CD14-positive monocyte (primary cell): ENCODE measurements around the gene CES1. TPM values are rescaled to one million over a fixed set of nuclear protein-coding genes. Genes with fewer than 3 reads are reported as not detected.
"Not testable (repeated sequence)": the region's sequence is repeated elsewhere in the genome, so short reads cannot be mapped to it uniquely, and the experiment has no call there.

Experiments used
- DNase-seq, 3 donors: peaks; one replicate each; pipeline ENCODE4 v3.0.0-alpha.2; 2011 to 2022
- H2AFZ ChIP-seq: 2 replicates; pipeline ENCODE4 v1.6.0; 2012; ENCODE audit warnings: mild to moderate bottlenecking, low read depth, low read length, inconsistent platforms; ENCODE audit not compliant: insufficient read depth, poor library complexity, severe bottlenecking
- H3K27ac ChIP-seq, 2 donors: 1 replicate in 1 of 2; 2 replicates in 1 of 2; pipeline ENCODE4 v1.5.1; 2012 to 2013; ENCODE audit warnings: low read length in 2 of 2, control low read depth in 1 of 2, inconsistent platforms in 1 of 2, low read depth in 1 of 2, mild to moderate bottlenecking in 1 of 2
- H3K27me3 ChIP-seq, 2 donors: one replicate each; pipeline versions ENCODE4 v1.6.0 to v1.6.1; 2011 to 2013; ENCODE audit warnings: low read length in 2 of 2; ENCODE audit not compliant: control insufficient read depth in 2 of 2, insufficient read depth in 2 of 2
- H3K36me3 ChIP-seq, 2 donors: replicated peaks in 1 of 2; 1 replicate in 1 of 2; 2 replicates in 1 of 2; pipeline versions ENCODE4 v1.5.1 to v1.6.1; 2012 to 2013; ENCODE audit warnings: low read length in 2 of 2, control low read depth in 1 of 2, inconsistent platforms in 1 of 2, mild to moderate bottlenecking in 1 of 2; ENCODE audit not compliant: insufficient read depth in 2 of 2, control insufficient read depth in 1 of 2
- H3K4me1 ChIP-seq, 2 donors: 1 replicate in 1 of 2; 2 replicates in 1 of 2; pipeline versions ENCODE4 v1.5.1 to v1.6.1; 2012 to 2013; ENCODE audit warnings: low read length in 2 of 2, control low read depth in 1 of 2, inconsistent platforms in 1 of 2, mild to moderate bottlenecking in 1 of 2, moderate library complexity in 1 of 2; ENCODE audit not compliant: insufficient read depth in 2 of 2, control insufficient read depth in 1 of 2
- H3K4me2 ChIP-seq: replicated peaks from 2 replicates; pipeline ENCODE3; 2012; ENCODE audit warnings: low read length, moderate library complexity, mild to moderate bottlenecking; ENCODE audit not compliant: poor library complexity, severe bottlenecking; ENCODE audit errors: extremely low read depth
- H3K4me3 ChIP-seq, 3 experiments: fragments of 200-600 bp in 1 of 3; sonication (generic) in 1 of 3; replicated peaks in 1 of 3; 1 replicate in 2 of 3; 2 replicates in 1 of 3; pipeline ENCODE4 v1.5.1; 2011 to 2013; ENCODE audit warnings: low read length in 3 of 3, mild to moderate bottlenecking in 3 of 3, control low read depth in 2 of 3, low read depth in 2 of 3, inconsistent platforms in 1 of 3, moderate library complexity in 1 of 3
- H3K79me2 ChIP-seq: 2 replicates; pipeline ENCODE4 v1.6.0; 2012; ENCODE audit warnings: mild to moderate bottlenecking, control low read depth, inconsistent platforms, low read length, moderate library complexity; ENCODE audit not compliant: insufficient read depth
- H3K9ac ChIP-seq: 2 replicates; pipeline ENCODE4 v1.6.0; 2017; ENCODE audit warnings: low read length, mild to moderate bottlenecking; ENCODE audit not compliant: insufficient read depth, poor library complexity, severe bottlenecking
- H3K9me3 ChIP-seq, 2 donors: replicated peaks in 1 of 2; 1 replicate in 1 of 2; 2 replicates in 1 of 2; pipeline versions ENCODE4 v1.5.1 to v1.6.1; 2012 to 2013; ENCODE audit warnings: low read length in 2 of 2, control low read depth in 1 of 2; ENCODE audit not compliant: control insufficient read depth in 1 of 2, insufficient read depth in 1 of 2
- H4K20me1 ChIP-seq: 2 replicates; pipeline ENCODE4 v1.6.0; 2012; ENCODE audit warnings: mild to moderate bottlenecking, low read length, control low read depth, moderate library complexity; ENCODE audit not compliant: insufficient read depth
- H3K27ac Mint-ChIP-seq, 7 donors: one replicate each; pipeline ENCODE4 v1.8.0; 2020; ENCODE audit warnings: mild to moderate bottlenecking in 7 of 7, mixed read lengths in 7 of 7, moderate library complexity in 6 of 7, inconsistent platforms in 2 of 7
- H3K27me3 Mint-ChIP-seq, 3 donors: one replicate each; pipeline ENCODE4 v1.8.0; 2021 to 2022; ENCODE audit warnings: low read depth in 3 of 3, mild to moderate bottlenecking in 3 of 3, mixed read lengths in 3 of 3, moderate library complexity in 3 of 3, inconsistent platforms in 1 of 3
- H3K36me3 Mint-ChIP-seq, 2 donors: one replicate each; pipeline ENCODE4 v1.8.0; 2020; ENCODE audit warnings: mixed read lengths in 2 of 2, inconsistent platforms in 1 of 2, mild to moderate bottlenecking in 1 of 2
- H3K4me1 Mint-ChIP-seq: one replicate; pipeline ENCODE4 v1.8.0; 2020; ENCODE audit warnings: mild to moderate bottlenecking, mixed read lengths
- H3K4me3 Mint-ChIP-seq, 2 donors: one replicate each; pipeline ENCODE4 v1.8.0; 2020; ENCODE audit warnings: mild to moderate bottlenecking in 2 of 2, mixed read lengths in 2 of 2, moderate library complexity in 1 of 2
- H3K9me3 Mint-ChIP-seq, 7 donors: one replicate each; pipeline ENCODE4 v1.8.0; 2020 to 2022; ENCODE audit warnings: mixed read lengths in 7 of 7, mild to moderate bottlenecking in 6 of 7, moderate library complexity in 6 of 7, inconsistent platforms in 2 of 7
- CTCF ChIP-seq: fragments of 200-600 bp; IDR thresholded peaks from one replicate; pipeline ENCODE4 v1.8.0; 2022; ENCODE audit warnings: antibody characterized with exemption, mild to moderate bottlenecking
- WGBS: methylation state at CpG from one replicate; pipeline ENCODE4 v1.1.5; 2013; ENCODE audit warnings: missing lambda C conversion rate; ENCODE audit not compliant: insufficient coverage; 5-methylcytosine and 5-hydroxymethylcytosine counted together
- intact Hi-C, 2 donors: fragments of 100-400 bp; cut with micrococcal nuclease; formaldehyde crosslinking; loops; one replicate each; pipeline versions ENCODE4 v1.15.0 to v1.15.1; 2023
- polyA plus RNA-seq, 3 donors: library from polyadenylated mRNA; depleted of rRNA in 1 of 3; unstranded in 2 of 3; stranded (reverse) in 1 of 3; fragments of 300-500 nt in 2 of 3; fragments of >200 nt in 1 of 3; fragmentation: Illumina TruSeq in 2 of 3; gene quantifications; 1 replicate in 2 of 3; 2 replicates in 1 of 3; pipeline ENCODE4 v1.2.3, GENCODE V29; 2012 to 2021

Gene CES1
- polyA plus RNA-seq, 3 donors = 38.4 to 190 (median 62.0) TPM

GRCh38 chr16:55815320-55815719, 17.6 kb downstream of the CES1 start:
- Histone ChIP-seq H3K9ac (no peak overlapping the region), H4K20me1 (no peaks in the 10 kb centered on the region), H3K4me1 (no peaks in the 10 kb centered on the region), H2AFZ (no peak overlapping the region), H3K27ac (no peak overlapping the region), H3K27me3 (peaks cover 0 to 6% of the 10 kb centered on the region in 2 donors), H3K9me3 (no peaks in the 10 kb centered on the region), H3K36me3 (peaks cover 27 to 96% of the 10 kb centered on the region in 2 donors), H3K79me2 (no peaks in the 10 kb centered on the region), H3K4me2 (no peak overlapping the region), H3K4me3 (no peak overlapping the region)
- Mint-ChIP-seq H3K4me3 (no peak overlapping the region), H3K27ac (peak overlapping the region in 1 of 7 donors; percentile 1), H3K9me3 (peaks cover 0 to 12% (median 0%) of the 10 kb centered on the region in 7 donors), H3K27me3 (peaks cover 4 to 14% (median 11%) of the 10 kb centered on the region in 3 donors), H3K4me1 (peaks cover 5% of the 10 kb centered on the region), H3K36me3 (peaks cover 79 to 91% of the 10 kb centered on the region in 2 donors)
- no peak for TF ChIP-seq CTCF
- no peak for DNase-seq
- intact Hi-C loops = no loop called here
- WGBS = 96% methylated on average over 3 of the region's 4 CpGs

- H3K9me3 ChIP-seq, DNase-seq, H2AFZ ChIP-seq, H3K4me3 Mint-ChIP-seq, H3K9ac ChIP-seq, H4K20me1 ChIP-seq, H3K79me2 ChIP-seq, H3K27ac ChIP-seq, H3K4me3 ChIP-seq, H3K27me3 ChIP-seq, H3K27ac Mint-ChIP-seq, H3K9me3 Mint-ChIP-seq, H3K4me1 ChIP-seq, H3K4me1 Mint-ChIP-seq, intact Hi-C loops, H3K4me2 ChIP-seq: not testable (repeated sequence)
- peaks cover 30 to 98% of the 10 kb centered on the region in 2 donors for H3K36me3 ChIP-seq
- Mint-ChIP-seq H3K36me3 (peaks cover 78 to 92% of the 10 kb centered on the region in 2 donors), H3K27me3 (peaks cover 4 to 16% (median 9%) of the 10 kb centered on the region in 3 donors)
- WGBS = 100% methylated on average over 1 of the region's 2 CpGs
Observed at GRCh38 chr16:55814174-55814573, 18.7 kb downstream of the CES1 start.

- H3K4me1 Mint-ChIP-seq, H3K4me3 ChIP-seq, H3K4me1 ChIP-seq, H3K27me3 ChIP-seq, H3K9me3 Mint-ChIP-seq, H4K20me1 ChIP-seq, H3K27ac Mint-ChIP-seq, H2AFZ ChIP-seq, H3K27ac ChIP-seq, H3K79me2 ChIP-seq, H3K4me2 ChIP-seq, H3K9ac ChIP-seq, DNase-seq, intact Hi-C loops, H3K4me3 Mint-ChIP-seq, H3K9me3 ChIP-seq: not testable (repeated sequence)
- peaks cover 30 to 97% of the 10 kb centered on the region in 2 donors for H3K36me3 ChIP-seq
- H3K36me3 Mint-ChIP-seq = peaks cover 74 to 91% of the 10 kb centered on the region in 2 donors
- no CpG with 5 or more reads among the region's 9 CpGs for WGBS
- peaks cover 4 to 16% (median 9%) of the 10 kb centered on the region in 3 donors for H3K27me3 Mint-ChIP-seq
Observed at GRCh38 chr16:55813730-55814129, 19.2 kb downstream of the CES1 start.
